Cardiac fibroblast (primary cell): ENCODE measurements around the gene ODC1.

Experiments
- DNase-seq, 2 donors: peaks; one replicate each; pipeline versions ENCODE4 v3.0.0 to v3.0.0-alpha.2; 2010; ENCODE audit warnings: low read depth in 2 of 2
- H3K4me3 ChIP-seq, 2 donors: replicated peaks in 1 of 2; 1 replicate in 1 of 2; 2 replicates in 1 of 2; pipeline ENCODE4 v1.5.1; 2011; ENCODE audit warnings: low read depth in 2 of 2, low read length in 2 of 2, mild to moderate bottlenecking in 2 of 2, moderate library complexity in 1 of 2
- TF ChIP-seq, protein P1 (sequence below): IDR thresholded peaks from one replicate; pipeline ENCODE4 v1.5.1; 2011; ENCODE audit warnings: low read depth, mild to moderate bottlenecking, low read length, inconsistent platforms

ODC1 gene

DNA sequence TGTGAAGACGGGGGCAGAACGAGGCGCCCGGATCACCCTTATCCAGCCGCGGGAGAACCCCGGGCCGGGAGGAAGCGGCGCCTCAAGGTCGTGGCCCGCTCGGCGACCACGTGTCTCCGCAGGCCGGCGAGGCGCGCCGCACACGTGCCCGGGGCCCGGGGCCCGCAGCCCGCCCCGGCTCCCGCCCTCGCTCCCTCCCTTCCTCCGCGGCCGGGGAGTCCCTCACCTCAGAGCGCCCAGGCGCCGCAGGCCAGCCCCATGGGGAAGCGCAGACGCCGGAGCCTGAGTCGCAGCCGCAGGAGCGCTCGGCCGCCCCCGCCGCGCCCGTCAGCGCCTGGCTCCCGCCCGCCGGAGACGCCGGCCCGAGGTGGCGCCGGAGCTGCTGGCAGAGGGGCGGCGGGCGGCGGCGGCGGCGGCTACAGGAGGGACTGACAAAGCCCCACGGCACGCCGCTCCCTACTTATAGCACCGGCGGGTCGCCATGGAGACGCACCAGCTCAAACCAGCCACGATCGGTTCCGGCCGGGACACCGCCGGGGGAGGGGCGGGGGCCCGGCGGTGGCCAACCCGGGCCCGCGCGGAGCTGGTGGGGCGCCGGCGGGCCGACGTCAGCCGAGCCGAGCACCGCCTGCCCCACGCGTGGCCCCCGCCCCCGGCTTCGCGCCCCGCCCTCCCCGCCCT lies at the start of gene ODC1:
TSS of gene ODC1 (minus strand) at position 433 of the 681 bp plus-strand sequence. CDS start 3,295 bp downstream, outside the sequence.
- TF ChIP-seq, protein P1, sequence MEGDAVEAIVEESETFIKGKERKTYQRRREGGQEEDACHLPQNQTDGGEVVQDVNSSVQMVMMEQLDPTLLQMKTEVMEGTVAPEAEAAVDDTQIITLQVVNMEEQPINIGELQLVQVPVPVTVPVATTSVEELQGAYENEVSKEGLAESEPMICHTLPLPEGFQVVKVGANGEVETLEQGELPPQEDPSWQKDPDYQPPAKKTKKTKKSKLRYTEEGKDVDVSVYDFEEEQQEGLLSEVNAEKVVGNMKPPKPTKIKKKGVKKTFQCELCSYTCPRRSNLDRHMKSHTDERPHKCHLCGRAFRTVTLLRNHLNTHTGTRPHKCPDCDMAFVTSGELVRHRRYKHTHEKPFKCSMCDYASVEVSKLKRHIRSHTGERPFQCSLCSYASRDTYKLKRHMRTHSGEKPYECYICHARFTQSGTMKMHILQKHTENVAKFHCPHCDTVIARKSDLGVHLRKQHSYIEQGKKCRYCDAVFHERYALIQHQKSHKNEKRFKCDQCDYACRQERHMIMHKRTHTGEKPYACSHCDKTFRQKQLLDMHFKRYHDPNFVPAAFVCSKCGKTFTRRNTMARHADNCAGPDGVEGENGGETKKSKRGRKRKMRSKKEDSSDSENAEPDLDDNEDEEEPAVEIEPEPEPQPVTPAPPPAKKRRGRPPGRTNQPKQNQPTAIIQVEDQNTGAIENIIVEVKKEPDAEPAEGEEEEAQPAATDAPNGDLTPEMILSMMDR = no peak
- H3K4me3 ChIP-seq = peak within 1 kb of the TSS; percentile 60 to 68
- DNase-seq = peak; percentile 92 to 95

DNA sequence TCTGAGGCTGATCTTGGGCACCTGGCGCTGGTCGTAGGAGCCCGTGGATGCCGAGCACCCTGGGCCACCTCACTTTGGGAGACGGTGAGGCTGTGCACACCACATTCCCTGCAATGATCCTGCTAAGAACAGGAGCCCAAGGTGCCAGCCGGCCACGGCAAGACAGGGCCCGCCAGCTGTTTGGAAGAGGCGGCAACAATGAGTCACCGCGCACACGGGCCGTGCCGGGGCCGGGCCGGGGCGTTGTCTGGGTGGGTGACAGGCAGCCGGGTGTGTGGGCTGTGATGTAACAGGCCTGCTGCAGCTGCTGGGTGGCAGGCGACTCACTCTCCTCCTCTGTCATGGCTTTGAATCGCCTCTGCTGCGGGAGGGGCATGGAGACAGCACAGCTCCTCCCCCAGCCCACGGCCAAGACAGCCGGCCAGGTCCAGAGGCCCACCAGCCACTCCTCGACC lies 49.7 kb upstream of the ODC1 start:
- TF ChIP-seq, protein P1 = no peak
- H3K4me3 ChIP-seq = no peak overlapping the region
- DNase-seq = peak; percentile 57 to 88

DNA sequence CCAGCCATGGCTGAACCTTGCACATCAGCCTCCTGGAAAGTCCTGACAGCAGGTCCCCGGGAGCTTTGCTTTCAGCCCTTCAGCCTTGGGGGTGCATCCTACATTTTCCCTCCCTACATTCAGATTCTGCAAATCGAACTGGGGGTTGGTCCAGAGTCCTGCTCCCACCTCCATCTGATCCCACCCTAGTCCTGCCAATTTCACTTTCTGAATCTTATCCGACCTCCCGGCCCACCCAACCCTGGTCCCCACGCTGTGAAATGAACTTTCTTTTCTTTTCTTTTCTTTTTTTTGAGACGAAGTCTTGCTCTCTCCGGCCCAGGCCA lies 47.8 kb upstream of the ODC1 start:
- H3K4me3 ChIP-seq = no peak overlapping the region
- TF ChIP-seq, protein P1 = no peak
- DNase-seq = no peak

DNA sequence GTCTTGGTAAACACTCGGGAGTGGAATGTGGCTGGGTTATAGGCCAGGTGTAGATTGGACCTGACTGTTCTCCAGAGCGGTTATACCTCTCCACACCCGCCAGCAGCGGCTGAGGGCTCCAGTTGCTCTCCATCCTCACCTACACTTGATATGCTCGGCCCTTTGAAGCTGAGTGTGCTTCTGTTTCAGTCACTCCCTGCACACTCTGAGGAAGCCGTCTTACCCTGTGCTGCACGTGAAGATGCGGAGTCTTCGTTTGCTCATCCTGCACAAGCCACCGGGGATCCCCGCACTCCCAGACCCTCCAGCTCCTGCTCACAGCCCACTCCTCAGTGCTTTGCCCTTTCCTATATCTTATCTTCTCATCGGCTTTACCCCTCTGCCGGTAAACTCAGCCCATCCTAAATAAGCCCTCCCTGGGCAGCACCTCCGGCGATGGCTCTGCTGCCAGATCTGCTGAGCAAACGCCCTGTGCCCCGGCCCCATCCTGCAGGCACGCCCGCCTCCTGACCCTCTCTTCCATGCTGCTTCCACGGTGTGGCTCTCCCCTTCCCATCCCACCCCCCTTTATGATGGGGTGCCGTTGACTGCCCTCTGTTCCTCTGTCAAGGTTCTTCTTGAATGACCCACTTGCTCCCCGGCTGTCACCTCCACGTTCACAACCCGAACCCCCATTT lies 47.3 kb upstream of the ODC1 start:
- no peak for DNase-seq
- TF ChIP-seq, protein P1 = no peak
- no peak overlapping the region for H3K4me3 ChIP-seq

DNA sequence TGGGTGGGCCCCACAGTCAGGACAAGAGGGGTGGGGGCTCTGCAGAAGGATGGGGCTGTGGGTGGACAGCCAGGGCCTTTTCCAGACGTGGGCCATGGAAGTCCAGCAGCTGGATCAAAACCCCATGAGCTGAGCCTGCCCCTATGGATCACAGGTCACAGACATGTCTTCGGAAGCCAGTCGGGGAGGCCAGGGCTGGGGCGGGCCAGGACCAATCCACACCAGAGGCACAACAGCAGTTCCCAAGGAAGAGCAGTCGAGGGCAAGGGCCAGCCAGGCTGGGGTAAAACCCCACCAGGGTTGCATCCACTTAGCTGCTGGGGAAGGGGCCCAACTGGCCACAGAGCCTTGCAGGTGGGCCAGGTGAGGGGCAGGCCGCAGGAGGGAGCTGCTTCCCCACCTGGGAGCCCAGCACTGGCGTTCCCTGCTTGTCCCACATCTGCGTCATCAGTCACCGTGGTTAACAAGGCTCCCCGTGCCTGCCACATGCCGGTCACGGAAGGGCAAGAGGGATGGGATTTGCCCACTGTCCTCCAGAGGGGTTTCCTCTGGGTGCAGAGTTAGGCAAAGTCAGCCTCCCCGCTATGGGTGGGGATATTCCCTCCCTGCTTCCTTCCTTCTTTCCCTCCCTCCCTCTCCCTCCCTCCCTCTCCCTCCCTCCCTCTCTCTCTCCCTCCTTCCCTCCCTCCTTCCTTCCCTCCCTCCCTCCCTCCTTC lies 46.4 kb upstream of the ODC1 start:
- no peak for DNase-seq
- TF ChIP-seq, protein P1 = no peak
- H3K4me3 ChIP-seq = no peak overlapping the region

DNA sequence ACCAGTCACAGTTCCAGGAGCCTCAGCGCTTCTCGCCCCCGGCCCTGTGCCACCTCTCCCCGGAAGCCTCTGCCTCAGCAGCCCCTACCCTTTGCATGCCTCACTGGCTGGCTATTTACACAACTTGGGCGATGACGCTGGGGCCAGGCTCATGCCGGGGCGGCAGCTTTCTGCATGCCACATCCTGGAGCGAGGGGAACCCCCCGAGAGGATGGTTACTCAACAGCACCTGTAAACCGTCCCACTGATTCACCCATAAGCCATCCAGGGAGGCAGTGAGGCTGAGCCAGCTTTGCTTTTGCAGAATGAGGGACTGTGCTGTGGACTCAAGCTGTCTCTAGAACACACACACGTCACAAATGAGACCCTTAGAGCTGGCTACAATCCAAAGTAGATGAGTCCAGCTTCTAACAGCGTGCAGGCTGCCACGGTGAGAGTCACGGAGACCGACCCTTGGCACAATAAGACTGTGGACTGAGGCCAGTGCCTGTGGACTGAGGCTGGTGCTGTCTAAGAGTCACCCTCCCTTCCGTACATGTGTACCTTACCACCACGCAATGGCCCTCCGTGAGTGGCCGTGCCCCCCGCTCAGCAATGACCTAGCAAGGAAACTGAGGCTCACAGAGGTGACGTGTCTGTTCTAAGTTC lies 45.6 kb upstream of the ODC1 start:
- TF ChIP-seq, protein P1 = no peak
- no peak overlapping the region for H3K4me3 ChIP-seq
- DNase-seq = peak; percentile 19 to 92
